Cardiac fibroblast (primary cell): Measurements from ENCODE around the gene GAS1.

ENCODE experiments used
- DNase-seq, 2 donors: peaks; one replicate each; pipeline versions ENCODE4 v3.0.0 to v3.0.0-alpha.2; 2010; ENCODE audit warnings: low read depth in 2 of 2
- H3K4me3 ChIP-seq, 2 donors: replicated peaks in 1 of 2; 1 replicate in 1 of 2; 2 replicates in 1 of 2; pipeline ENCODE4 v1.5.1; 2011; ENCODE audit warnings: low read depth in 2 of 2, low read length in 2 of 2, mild to moderate bottlenecking in 2 of 2, moderate library complexity in 1 of 2
- CTCF ChIP-seq: IDR thresholded peaks from one replicate; pipeline ENCODE4 v1.5.1; 2011; ENCODE audit warnings: low read depth, mild to moderate bottlenecking, low read length, inconsistent platforms

The GAS1 gene

DNA sequence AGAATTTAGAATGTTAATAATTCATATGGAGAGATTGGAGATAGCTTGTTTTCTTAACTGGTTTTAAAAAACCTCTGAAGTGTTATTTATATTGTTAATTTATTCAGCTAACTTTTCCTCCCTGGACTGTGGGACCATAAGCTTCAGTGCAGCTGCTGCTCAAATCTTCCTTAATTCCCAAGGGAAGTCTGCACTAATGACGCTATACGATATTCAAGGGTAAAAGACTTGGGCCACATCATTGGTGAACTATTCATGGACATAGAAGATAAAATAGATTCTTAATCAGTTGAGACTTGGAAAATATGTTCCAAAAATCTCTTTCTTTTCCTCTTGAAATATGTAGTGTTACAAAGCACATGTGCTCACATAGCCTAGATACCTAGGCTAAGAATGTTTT is 31.1 kb upstream of the GAS1 start:
- no peak overlapping the region for H3K4me3 ChIP-seq
- DNase-seq, result peak; percentile 64 to 78
- no peak for TF ChIP-seq CTCF

GRCh38 chr9:86977205-86977835 is 30.0 kb upstream of the GAS1 start:
- no peak overlapping the region for H3K4me3 ChIP-seq
- peak; percentile 34 to 67 for DNase-seq
- no peak for TF ChIP-seq CTCF

GRCh38 chr9:86975606-86976005 is 28.3 kb upstream of the GAS1 start:
- peak; percentile 29 to 57 for DNase-seq
- no peak overlapping the region for H3K4me3 ChIP-seq
- no peak for TF ChIP-seq CTCF

DNA sequence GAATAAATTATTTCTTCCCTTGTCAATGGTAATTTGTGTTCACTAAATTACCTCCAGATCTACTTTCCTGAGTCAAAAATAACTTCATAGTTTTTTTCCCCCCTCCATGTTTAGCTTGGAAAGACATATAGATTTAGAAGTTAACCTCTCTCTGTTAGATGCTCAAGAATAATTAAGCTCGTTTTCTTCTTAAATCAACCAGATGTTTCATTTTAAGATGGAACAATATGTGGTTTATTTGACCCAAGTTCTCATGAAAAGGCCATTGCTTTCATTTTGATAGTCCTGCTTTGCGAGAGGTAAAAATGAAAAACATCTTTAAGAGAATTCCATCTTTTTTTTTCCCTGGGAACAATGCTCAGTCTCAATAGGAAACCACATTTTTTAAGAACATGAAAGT is 27.7 kb upstream of the GAS1 start:
- no peak overlapping the region for H3K4me3 ChIP-seq
- DNase-seq, result no peak
- TF ChIP-seq CTCF, result no peak

DNA sequence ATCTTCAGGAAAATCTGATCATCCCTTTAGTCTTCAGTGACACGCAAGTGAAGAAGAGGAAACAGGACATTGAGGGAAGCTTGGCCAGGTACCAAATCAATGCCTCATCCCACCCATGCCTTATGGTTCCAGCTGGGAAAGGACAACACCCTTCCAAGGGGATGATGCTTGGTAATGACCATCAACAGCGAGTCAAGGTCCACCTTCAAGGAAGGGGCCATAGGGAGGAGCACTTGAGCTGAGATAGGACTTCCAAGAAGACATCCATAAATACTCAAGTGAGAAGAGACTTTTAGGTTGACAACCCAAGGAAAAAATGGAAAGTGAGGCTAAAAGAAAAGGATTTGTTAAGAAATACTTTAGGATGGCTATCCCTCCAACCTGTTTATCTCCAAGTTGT is 27.1 kb upstream of the GAS1 start:
- no peak for TF ChIP-seq CTCF
- no peak overlapping the region for H3K4me3 ChIP-seq
- peak in 1 of 2 donors; percentile 36 for DNase-seq

- no peak for TF ChIP-seq CTCF
- DNase-seq, result peak in 1 of 2 donors; percentile 62
- H3K4me3 ChIP-seq, result no peak overlapping the region
Observed at GRCh38 chr9:86971742-86972141, 24.4 kb upstream of the GAS1 start.
